Keratinocyte (primary cell): Measurements from ENCODE around the gene SDHAF3.

ENCODE experiments used
- EZH2 ChIP-seq: IDR thresholded peaks from one replicate; pipeline ENCODE4 v1.6.1; 2012; ENCODE audit warnings: inconsistent platforms, mild to moderate bottlenecking, low read length, moderate library complexity
- TF ChIP-seq, protein P1 (sequence below), 3 experiments: IDR thresholded peaks in 1 of 3; conservative IDR thresholded peaks in 1 of 3; optimal IDR thresholded peaks in 1 of 3; 2 replicates in 2 of 3; 3 replicates in 1 of 3; pipeline versions ENCODE3 to v1.5.1; 2011; ENCODE audit warnings: low read length in 3 of 3, mild to moderate bottlenecking in 3 of 3, moderate library complexity in 2 of 3, control low read depth in 1 of 3, inconsistent platforms in 1 of 3; ENCODE audit not compliant: insufficient read depth in 2 of 3; ENCODE audit errors: extremely low read depth in 1 of 3

DNA sequence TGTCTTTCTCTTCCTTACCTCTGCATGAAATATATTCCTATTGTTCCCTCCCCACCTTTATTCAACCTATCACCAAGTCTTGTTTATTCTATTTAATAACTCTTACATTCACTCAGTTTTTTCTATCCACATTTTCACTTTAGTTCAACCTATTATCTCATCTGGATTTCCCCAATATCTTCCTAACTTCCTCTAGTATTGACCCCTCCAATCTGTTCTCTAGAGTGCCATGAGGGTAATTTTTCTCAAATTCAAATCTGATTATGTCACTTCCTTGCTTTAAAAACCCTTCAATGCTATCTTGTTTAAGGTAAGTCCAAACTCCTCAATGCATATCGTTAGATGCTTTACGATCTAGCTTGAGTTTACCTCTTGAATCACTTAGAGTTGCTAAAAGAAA, 86.5 kb downstream of the SDHAF3 start:
- TF ChIP-seq, protein P1, sequence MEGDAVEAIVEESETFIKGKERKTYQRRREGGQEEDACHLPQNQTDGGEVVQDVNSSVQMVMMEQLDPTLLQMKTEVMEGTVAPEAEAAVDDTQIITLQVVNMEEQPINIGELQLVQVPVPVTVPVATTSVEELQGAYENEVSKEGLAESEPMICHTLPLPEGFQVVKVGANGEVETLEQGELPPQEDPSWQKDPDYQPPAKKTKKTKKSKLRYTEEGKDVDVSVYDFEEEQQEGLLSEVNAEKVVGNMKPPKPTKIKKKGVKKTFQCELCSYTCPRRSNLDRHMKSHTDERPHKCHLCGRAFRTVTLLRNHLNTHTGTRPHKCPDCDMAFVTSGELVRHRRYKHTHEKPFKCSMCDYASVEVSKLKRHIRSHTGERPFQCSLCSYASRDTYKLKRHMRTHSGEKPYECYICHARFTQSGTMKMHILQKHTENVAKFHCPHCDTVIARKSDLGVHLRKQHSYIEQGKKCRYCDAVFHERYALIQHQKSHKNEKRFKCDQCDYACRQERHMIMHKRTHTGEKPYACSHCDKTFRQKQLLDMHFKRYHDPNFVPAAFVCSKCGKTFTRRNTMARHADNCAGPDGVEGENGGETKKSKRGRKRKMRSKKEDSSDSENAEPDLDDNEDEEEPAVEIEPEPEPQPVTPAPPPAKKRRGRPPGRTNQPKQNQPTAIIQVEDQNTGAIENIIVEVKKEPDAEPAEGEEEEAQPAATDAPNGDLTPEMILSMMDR (optimal IDR thresholded peaks at IDR 0.05 in 1 of 3, IDR thresholded peaks at IDR 0.05 in 1 of 3, conservative IDR thresholded peaks at IDR 0.05 in 1 of 3; ENCODE audit: extremely low read depth in 1 of 3, insufficient read depth in 2 of 3, low read length in 3 of 3): no peak
- TF ChIP-seq EZH2: no peak
